Ureter (tissue), 1 donor: ENCODE results near the gene RRBP1. TPM values are rescaled to one million over a fixed set of nuclear protein-coding genes. Genes with fewer than 3 reads are reported as not detected.

Experiments used
- DNase-seq: peaks from one replicate; pipeline ENCODE4 v3.0.0-alpha.2; 2020; ENCODE audit warnings: low spot score
- total RNA-seq: library from RNA; stranded (reverse); gene quantifications from one replicate; pipeline ENCODE4 v1.2.4, GENCODE V29; 2023
- donor health status: DM: yes; HTN: yes; CAD: no.

RRBP1 gene
- total RNA-seq, 1 donor from 2014 or later = 144 TPM

GRCh38 chr20:17621229-17621968 is 60.6 kb downstream of the RRBP1 start:
- peak; percentile 35 for DNase-seq

- peak; percentile 41 for DNase-seq
These were observed 61.4 kb downstream of the RRBP1 start for GRCh38 chr20:17620371-17621228.

DNA sequence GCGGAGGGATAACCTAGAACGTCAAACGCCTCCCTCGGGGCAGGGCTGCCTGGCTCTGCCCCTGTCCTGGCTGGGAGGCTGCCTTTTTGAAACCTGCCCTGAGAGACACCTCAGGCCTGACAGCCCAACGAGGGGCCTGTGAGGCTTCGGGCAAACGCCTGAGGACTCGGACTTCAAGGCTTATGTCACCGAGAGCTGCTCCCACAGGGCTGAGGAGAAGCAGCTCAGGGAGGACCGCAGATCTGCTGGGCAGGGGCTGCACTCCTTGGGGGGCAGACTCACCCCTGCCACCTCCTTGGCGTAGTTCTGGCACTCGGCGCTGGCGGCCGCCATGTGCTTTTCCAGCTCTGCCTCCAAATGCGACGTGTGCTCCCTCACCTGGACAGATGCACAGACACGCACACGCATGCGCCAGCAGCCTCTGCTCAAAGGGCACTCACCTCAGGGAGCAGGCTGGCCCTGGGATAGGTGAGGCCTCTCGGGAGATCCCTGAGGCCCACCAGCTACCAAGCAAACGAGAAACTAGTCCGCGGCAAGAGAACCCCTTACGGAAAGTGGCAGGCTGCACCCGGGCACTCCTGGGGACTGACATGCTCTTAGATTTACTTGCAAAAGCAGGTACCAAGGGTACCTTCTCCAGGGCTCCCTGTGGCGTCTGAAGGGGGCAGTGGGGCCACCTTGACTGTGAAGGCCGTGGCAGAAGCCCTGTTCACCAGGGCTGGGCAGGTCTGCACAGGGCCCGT is 62.5 kb downstream of the RRBP1 start:
- peak; percentile 40 for DNase-seq

DNA sequence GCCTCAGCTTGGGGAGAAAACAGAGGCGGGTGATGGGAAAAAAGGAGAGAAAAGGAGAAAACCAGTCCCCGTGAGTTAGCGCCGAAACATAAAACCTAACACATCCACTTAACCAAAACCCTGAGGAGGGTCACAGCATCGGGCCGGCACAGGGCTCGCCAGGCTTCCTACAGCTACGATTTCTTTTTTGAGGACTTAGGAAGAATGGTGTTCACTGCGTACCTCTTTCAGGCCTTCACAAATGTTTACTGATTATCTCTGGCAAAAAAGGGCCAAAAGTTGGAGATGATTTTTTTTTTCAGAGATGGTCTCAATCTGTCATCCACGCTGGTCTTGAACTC is 63.4 kb downstream of the RRBP1 start:
- DNase-seq = no peak

GRCh38 chr20:17617868-17618672 is 64.0 kb downstream of the RRBP1 start:
- DNase-seq = peak; percentile 44

GRCh38 chr20:17617212-17617867 is 64.7 kb downstream of the RRBP1 start:
- DNase-seq = peak; percentile 74

DNA sequence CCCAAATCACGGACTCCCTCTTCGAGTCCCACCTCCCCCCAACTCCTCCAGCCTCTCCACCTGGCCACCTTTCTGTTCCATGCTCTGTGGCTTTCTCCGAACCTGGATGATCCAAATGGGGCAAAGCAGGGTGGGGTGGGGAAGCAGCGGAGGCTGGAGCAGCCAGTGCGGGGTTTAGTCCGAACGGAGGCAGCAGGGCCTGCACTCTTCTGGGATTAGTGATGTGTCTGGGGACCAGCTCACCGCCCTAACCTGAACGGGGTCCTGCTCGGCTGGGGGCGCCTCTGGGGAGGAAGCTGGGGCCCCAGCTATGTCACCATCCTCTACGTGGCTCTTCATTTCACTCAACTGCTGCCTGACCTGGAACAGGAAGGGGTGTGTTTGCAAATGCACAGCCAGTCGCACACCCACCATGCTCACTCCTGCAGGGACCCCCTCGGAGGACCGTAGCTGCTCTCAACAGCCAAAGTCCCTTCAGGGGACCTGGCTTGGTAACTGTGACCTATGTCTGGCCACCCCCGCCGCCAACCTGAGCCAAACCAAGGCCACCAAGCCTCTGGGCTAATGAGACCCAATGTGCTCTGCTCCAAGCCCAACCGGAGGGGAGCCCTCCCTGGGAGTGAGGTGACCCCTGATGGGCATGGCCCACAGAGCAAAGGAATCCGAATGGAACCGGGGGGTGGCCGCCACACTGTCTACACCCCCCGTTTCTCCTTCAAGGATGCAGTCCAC is 65.4 kb downstream of the RRBP1 start:
- DNase-seq = no peak

DNA sequence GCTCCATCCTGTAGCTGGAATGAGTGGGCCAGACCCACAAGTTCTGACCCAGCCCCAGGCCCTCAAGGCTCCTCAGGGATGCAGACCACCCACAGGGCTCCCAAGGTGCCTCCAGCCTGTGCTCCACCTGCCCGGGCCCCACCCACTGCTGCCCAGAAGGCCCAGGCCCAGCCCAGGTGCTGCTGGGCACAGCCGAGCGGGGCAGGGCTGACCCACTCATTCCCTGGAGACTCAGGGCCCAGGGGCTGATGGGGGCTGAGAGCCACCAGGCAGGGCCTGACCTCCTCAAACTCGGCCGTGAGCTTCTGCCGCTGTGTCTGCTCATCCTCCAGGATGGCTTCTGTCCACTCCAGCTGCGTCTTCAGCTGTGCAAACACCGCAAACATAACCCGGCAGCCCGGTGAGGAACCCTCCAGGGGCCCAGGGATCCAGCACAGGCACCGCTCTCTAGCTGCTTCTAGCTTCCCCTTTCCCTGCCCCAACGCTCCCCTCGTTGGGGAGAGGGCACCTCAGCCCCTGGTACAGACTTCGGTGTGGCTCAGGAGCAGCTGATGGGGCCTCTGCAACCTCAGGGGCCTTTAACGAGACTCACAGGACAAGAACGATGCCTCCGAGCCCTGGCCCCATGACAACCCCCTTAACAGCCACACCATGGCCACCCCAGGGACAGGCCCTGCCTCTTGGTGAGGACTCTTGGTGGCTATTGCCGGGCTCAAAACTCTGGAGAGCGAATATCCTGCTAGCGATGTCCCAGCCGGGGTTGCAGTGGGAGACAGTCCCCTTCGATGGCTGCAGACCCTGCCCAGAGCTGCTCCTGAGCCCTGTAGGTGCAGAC is 66.2 kb downstream of the RRBP1 start:
- DNase-seq = no peak

DNA sequence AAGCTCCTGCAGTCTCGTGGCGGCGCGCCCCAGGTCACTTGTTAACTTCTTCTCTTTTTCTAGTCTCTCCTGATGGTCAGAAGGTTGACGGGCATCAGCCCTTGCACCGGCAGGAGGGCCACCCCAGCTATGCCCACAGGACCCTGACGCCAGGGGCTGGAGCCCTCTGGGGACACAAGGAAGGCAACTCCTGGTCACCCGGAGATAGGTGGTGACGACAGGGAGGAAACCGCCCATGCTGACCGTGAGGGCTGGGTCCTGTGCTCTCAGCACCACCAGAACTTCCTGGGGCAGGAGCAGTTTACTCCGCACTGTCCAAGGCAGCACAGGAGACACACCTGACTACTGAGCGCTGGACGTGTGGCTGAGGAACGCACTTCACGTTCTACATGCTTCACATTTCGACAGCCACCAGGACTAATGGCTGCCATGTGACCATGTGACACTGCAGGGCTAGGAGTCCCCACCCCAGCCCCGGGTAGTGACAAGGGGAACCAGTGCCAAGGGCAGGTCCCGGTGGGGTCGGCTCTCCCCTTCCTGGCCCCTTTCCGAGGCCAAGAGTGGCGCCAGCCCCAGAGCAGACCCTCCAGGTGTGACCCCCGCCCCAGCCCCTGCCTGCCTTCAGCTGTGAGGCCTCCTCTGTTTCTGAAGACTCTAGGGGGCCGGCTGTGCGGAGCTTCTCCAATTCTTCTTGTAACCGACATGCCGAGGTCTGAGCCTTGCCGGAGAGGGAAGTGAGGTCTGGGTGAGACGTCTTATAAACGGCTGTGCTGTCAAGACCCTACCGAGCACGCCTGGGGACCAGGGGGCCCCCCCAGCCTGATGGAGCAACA is 67.0 kb downstream of the RRBP1 start:
- no peak for DNase-seq

DNA sequence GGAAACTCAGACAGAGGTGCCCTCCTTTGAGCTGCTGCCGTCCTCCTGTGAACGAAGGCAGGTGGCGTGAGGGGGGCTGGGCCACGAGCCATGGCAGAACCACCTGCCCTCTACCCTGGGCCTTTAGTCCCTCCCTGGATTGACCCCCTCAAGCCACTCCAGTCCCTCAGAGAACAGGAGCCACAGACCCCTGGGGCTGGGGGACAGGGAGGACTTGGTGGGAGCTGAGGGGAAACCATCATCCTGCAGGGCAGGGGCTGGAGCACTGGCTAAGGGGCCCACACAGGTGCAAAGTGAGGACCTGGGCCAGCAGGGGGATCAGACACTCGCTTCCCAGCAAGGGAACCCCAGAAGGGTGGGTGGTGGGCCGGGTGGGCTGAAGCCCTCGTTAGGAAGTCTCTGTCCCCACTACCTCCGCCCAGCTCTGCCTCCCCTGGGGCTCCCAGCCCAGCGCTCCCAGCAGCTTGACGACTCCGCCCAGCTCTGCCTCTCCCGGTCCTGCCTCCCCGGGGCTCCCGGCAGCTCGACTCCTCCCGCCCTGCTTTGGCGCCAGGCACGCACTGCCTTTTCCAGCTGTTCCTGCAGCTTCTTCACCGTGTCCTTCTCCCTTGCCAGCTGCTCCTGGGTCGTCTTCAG is 67.7 kb downstream of the RRBP1 start:
- peak; percentile 84 for DNase-seq

GRCh38 chr20:17613328-17614175 is 68.5 kb downstream of the RRBP1 start:
- DNase-seq = peak; percentile 57

DNA sequence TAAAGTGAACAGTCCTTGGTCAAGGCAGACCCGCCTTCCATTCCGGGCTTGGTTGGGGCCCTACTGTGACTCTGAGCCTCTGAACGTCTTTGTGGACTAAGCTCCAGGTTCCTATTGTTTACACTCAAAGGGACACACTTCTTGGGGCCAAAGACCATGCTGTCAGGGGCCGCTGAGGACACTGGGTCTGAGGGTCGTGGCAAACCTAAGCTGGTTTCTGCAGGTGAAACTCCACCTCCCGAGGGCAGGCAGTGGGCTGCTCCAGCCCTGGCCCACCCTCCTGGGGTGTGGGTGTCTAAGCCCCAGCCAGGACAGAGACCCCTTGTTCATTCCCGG is 69.1 kb downstream of the RRBP1 start:
- DNase-seq = no peak

DNA sequence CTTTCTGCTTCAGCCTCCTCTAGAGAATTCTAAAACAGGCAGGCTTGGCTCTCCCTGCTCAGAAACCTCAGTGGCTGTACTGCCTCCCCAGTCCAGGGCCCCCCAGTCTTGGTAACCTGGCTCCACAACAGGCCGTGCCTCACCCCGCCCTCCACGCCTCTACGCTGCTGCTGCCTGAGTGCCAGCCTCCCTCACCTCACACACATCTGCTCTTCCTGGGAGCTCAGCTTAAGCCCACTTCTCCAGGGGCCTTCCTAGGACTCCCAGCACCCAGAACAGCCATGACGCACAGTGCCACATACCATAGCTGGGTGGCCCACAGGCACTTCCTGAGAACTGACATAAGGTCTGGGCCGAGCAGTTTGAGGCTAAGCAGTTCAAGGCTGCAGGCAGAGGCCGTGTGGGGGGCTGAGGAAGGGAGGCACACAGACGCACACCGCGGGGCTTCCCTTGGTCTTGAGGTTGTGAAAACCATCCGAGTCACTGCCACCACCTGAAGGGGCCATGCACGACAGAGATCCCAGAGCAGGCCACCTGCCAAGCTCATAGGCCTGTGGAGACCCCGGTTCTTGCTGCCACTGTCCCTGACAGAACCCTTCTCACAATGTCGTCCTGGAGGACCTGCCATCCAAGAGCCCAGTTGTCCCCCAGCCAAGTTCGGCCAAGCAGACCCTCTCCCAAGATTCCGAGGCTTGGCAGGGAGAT is 69.6 kb downstream of the RRBP1 start:
- peak; percentile 56 for DNase-seq

DNA sequence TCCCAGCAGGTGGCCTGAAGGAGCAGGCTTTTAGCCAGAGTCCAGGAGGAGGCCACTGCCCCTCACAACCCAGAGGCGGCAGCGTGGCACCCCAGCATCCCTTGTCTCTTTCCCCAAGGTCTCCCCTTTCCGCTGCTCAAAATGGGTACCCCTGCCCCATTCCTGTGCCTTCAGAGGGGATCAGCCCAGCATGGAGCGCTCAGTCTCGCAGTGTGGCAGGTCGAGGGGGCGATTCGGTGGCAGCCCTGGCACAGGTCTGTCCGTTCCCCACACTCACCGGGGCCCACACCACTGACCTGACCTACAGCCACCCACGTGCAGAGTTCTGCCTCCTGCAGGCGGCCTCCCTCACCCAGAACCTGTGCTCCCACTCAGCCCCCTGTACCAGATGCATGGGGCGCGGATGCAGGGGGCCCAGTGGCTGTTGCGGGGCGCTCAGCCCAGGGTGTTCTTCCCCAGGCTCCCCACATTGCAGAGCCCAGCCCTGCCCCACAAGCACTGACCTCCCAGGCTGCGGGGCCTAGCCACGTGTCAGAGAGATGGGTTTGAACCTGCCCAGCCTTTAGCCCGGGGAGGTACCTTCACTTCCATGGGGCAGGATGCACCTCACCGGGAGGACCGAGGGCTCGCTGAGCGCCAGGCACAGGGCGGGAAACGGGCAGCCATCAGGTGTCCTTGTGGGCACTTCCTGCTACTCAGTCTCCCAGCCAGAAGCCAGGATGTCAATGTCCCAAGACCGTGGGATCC is 70.3 kb downstream of the RRBP1 start:
- DNase-seq = peak; percentile 69

DNA sequence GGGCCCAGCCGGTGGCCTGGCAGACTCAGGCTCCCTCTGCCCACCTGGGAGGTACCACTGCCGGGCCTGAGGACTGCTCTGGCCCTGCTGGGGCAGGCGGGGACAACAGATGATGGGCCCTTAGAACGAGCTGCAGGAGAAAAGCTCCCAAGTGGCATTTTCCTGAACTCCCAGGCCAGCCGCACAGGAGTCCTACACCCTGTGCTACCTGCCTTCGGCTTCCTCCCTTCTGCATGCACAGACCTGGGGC is 70.8 kb downstream of the RRBP1 start:
- DNase-seq = no peak
